Neuronal stem cell (in vitro differentiated cells): ENCODE measurements around the gene PDGFA.

Experiments
- DNase-seq: peaks from one replicate; pipeline ENCODE4 v3.0.0-alpha.2; 2013; ENCODE audit warnings: low spot score
- H2AFZ ChIP-seq: one replicate; pipeline ENCODE4 v1.6.1; 2013; ENCODE audit warnings: mild to moderate bottlenecking, low read length, inconsistent platforms
- H2AK5ac ChIP-seq: 2 replicates; pipeline ENCODE4 v1.6.1; 2013; ENCODE audit warnings: low read depth, mild to moderate bottlenecking, inconsistent platforms, low read length, moderate library complexity, mixed read lengths
- H2BK120ac ChIP-seq: 2 replicates; pipeline ENCODE4 v1.6.1; 2013; ENCODE audit warnings: low read depth, mild to moderate bottlenecking, inconsistent platforms, low read length, moderate library complexity, mixed read lengths
- H2BK12ac ChIP-seq: one replicate; pipeline ENCODE4 v1.6.1; 2013; ENCODE audit warnings: low read length, inconsistent platforms
- H2BK15ac ChIP-seq: 2 replicates; pipeline ENCODE4 v1.6.1; 2013; ENCODE audit warnings: mild to moderate bottlenecking, low read length, inconsistent platforms, mixed read lengths
- H2BK5ac ChIP-seq: one replicate; pipeline ENCODE4 v1.6.1; 2013; ENCODE audit warnings: inconsistent platforms, mild to moderate bottlenecking, low read length, moderate library complexity
- H3K14ac ChIP-seq: one replicate; pipeline ENCODE4 v1.6.1; 2013; ENCODE audit warnings: low read length, inconsistent platforms
- H3K18ac ChIP-seq: 2 replicates; pipeline ENCODE4 v1.6.1; 2013; ENCODE audit warnings: low read length, inconsistent platforms
- H3K23ac ChIP-seq: 2 replicates; pipeline ENCODE4 v1.6.1; 2013; ENCODE audit warnings: low read depth, mild to moderate bottlenecking, mixed read lengths, low read length, inconsistent platforms; ENCODE audit not compliant: poor library complexity
- H3K27ac ChIP-seq: replicated peaks from 3 replicates; pipeline ENCODE4 v1.5.1; 2013; ENCODE audit warnings: low read length, inconsistent platforms
- H3K27me3 ChIP-seq, 3 experiments: 2 replicates each; pipeline ENCODE4 v1.6.1; 2013; ENCODE audit warnings: low read length in 3 of 3, mild to moderate bottlenecking in 2 of 3, inconsistent platforms in 1 of 3, low read depth in 1 of 3, mixed read lengths in 1 of 3, moderate library complexity in 1 of 3; ENCODE audit not compliant: control insufficient read depth in 3 of 3, insufficient read depth in 3 of 3
- H3K36me3 ChIP-seq, 2 donors: replicated peaks in 1 of 2; 2 replicates each; pipeline ENCODE4 v1.6.1; 2013; ENCODE audit warnings: low read length in 2 of 2; ENCODE audit not compliant: control insufficient read depth in 2 of 2, insufficient read depth in 2 of 2
- H3K4ac ChIP-seq: 2 replicates; pipeline ENCODE4 v1.6.1; 2013; ENCODE audit warnings: inconsistent platforms, mild to moderate bottlenecking, low read length, moderate library complexity
- H3K4me1 ChIP-seq, 2 donors: 1 replicate in 1 of 2; 2 replicates in 1 of 2; pipeline ENCODE4 v1.6.1; 2013; ENCODE audit warnings: low read length in 2 of 2, low read depth in 1 of 2; ENCODE audit not compliant: control insufficient read depth in 2 of 2, insufficient read depth in 1 of 2
- H3K4me2 ChIP-seq: one replicate; pipeline ENCODE4 v1.6.1; 2013; ENCODE audit warnings: mild to moderate bottlenecking, low read length, inconsistent platforms; ENCODE audit not compliant: insufficient read depth, poor library complexity, severe bottlenecking
- H3K4me3 ChIP-seq, 2 donors: 2 replicates each; pipeline ENCODE4 v1.5.1; 2013; ENCODE audit warnings: low read length in 2 of 2, mild to moderate bottlenecking in 2 of 2, inconsistent platforms in 1 of 2, moderate library complexity in 1 of 2
- H3K79me1 ChIP-seq: one replicate; pipeline ENCODE4 v1.6.1; 2013; ENCODE audit warnings: low read depth, mild to moderate bottlenecking, inconsistent platforms, low read length, moderate library complexity
- H3K9ac ChIP-seq: one replicate; pipeline ENCODE4 v1.6.1; 2013; ENCODE audit warnings: mild to moderate bottlenecking, low read depth, low read length, inconsistent platforms; ENCODE audit not compliant: poor library complexity
- H3K9me3 ChIP-seq, 2 donors: replicated peaks in 1 of 2; 2 replicates each; pipeline versions ENCODE3 to v1.6.1; 2013; ENCODE audit warnings: low read length in 2 of 2, mild to moderate bottlenecking in 2 of 2, inconsistent platforms in 1 of 2, low read depth in 1 of 2, mixed read lengths in 1 of 2, moderate library complexity in 1 of 2; ENCODE audit not compliant: control insufficient read depth in 2 of 2, insufficient read depth in 1 of 2
- H4K8ac ChIP-seq: one replicate; pipeline ENCODE4 v1.6.1; 2013; ENCODE audit warnings: low read depth, mild to moderate bottlenecking, inconsistent platforms, low read length, moderate library complexity
- H4K91ac ChIP-seq: one replicate; pipeline ENCODE4 v1.6.1; 2013; ENCODE audit warnings: low read length, low read depth, mild to moderate bottlenecking, inconsistent platforms; ENCODE audit not compliant: poor library complexity
- WGBS, 2 donors: extraction: QIAGEN DNeasy Blood & Tissue Kit; methylation state at CpG; one replicate each; pipeline ENCODE4 v1.1.7; 2013; ENCODE audit warnings: missing lambda C conversion rate in 2 of 2, mixed read lengths in 1 of 2; ENCODE audit not compliant: insufficient read length in 2 of 2, insufficient replicate concordance in 1 of 2; ENCODE audit errors: extremely low coverage in 2 of 2; 5-methylcytosine and 5-hydroxymethylcytosine counted together

The PDGFA gene

GRCh38 chr7:503575-504111, 16.0 kb downstream of the PDGFA start:
- no peak for DNase-seq
- H2AFZ ChIP-seq: no peak overlapping the region

GRCh38 chr7:502296-502695, 17.4 kb downstream of the PDGFA start:
- WGBS, 2 donors: no CpG with 5 or more reads among the region's 13 CpGs
- Histone ChIP-seq H3K23ac (no peak overlapping the region), H3K14ac (peak overlapping the region; percentile 0), H3K27me3 (no peaks in the 10 kb centered on the region), H3K4me3 (no peak overlapping the region), H3K36me3 (peaks cover 0 to 2% of the 10 kb centered on the region in 2 donors), H4K91ac (no peak overlapping the region), H3K27ac (no peak overlapping the region), H3K4me2 (no peak overlapping the region), H3K9ac (peak overlapping the region; percentile 79), H3K9me3 (peaks cover 0 to 3% of the 10 kb centered on the region in 2 donors), H2AFZ (no peak overlapping the region), H2AK5ac (peak overlapping the region; percentile 20), H3K4ac (no peak overlapping the region), H3K18ac (peak overlapping the region; percentile 67), H4K8ac (no peak overlapping the region), H3K4me1 (peaks cover 0 to 6% of the 10 kb centered on the region in 2 donors), H2BK120ac (no peak overlapping the region), H2BK12ac (no peak overlapping the region), H3K79me1 (no peaks in the 10 kb centered on the region), H2BK5ac (no peak overlapping the region), H2BK15ac (peak overlapping the region; percentile 10)
- no peak for DNase-seq

More at GRCh38 chr7:503575-504111, 16.0 kb downstream of the PDGFA start:
- no CpG with 5 or more reads among the region's 20 CpGs for WGBS, 2 donors
- H3K27me3 ChIP-seq: peaks cover 0 to under 1% (median 0%) of the 10 kb centered on the region in 3 experiments
- no peak overlapping the region for H4K91ac ChIP-seq
- H3K4me2 ChIP-seq: no peak overlapping the region
- no peak overlapping the region for H3K4me3 ChIP-seq
- H3K23ac ChIP-seq: no peak overlapping the region
- peaks cover 0 to 3% of the 10 kb centered on the region in 2 donors for H3K9me3 ChIP-seq
- peak overlapping the region; percentile 98 for H2AK5ac ChIP-seq
- no peak overlapping the region for H2BK5ac ChIP-seq
- peaks cover 0 to 6% of the 10 kb centered on the region in 2 donors for H3K4me1 ChIP-seq
- H2BK12ac ChIP-seq: no peak overlapping the region
- no peak overlapping the region for H4K8ac ChIP-seq
- H3K14ac ChIP-seq: no peak overlapping the region
- peaks cover 0 to 2% of the 10 kb centered on the region in 2 donors for H3K36me3 ChIP-seq
- H2BK120ac ChIP-seq: no peak overlapping the region
- peak overlapping the region; percentile 46 for H3K18ac ChIP-seq
- H3K4ac ChIP-seq: no peak overlapping the region
- peak overlapping the region; percentile 1 for H2BK15ac ChIP-seq
- no peaks in the 10 kb centered on the region for H3K79me1 ChIP-seq
- H3K27ac ChIP-seq: no peak overlapping the region
- H3K9ac ChIP-seq: no peak overlapping the region

GRCh38 chr7:501526-501925, 18.1 kb downstream of the PDGFA start:
- Histone ChIP-seq H3K4me3 (no peak overlapping the region), H2BK120ac (no peak overlapping the region), H4K91ac (no peak overlapping the region), H2AFZ (no peak overlapping the region), H3K4me1 (peaks cover 0 to 6% of the 10 kb centered on the region in 2 donors), H3K27me3 (no peaks in the 10 kb centered on the region), H2BK15ac (no peak overlapping the region), H3K36me3 (peaks cover 0 to 2% of the 10 kb centered on the region in 2 donors), H4K8ac (no peak overlapping the region), H3K9ac (no peak overlapping the region), H2AK5ac (no peak overlapping the region), H2BK12ac (no peak overlapping the region), H3K27ac (no peak overlapping the region), H3K4ac (no peak overlapping the region), H3K23ac (no peak overlapping the region), H3K79me1 (no peaks in the 10 kb centered on the region), H2BK5ac (no peak overlapping the region), H3K9me3 (peaks cover 0 to 3% of the 10 kb centered on the region in 2 donors), H3K14ac (no peak overlapping the region), H3K18ac (no peak overlapping the region), H3K4me2 (no peak overlapping the region)
- no CpG with 5 or more reads among the region's 7 CpGs for WGBS, 2 donors
- DNase-seq: no peak

GRCh38 chr7:500521-501420, 18.9 kb downstream of the PDGFA start:
- Histone ChIP-seq H2BK120ac (no peak overlapping the region), H3K4ac (no peak overlapping the region), H2BK12ac (peak overlapping the region; percentile 48), H3K9me3 (peaks cover 0 to 3% of the 10 kb centered on the region in 2 donors), H2AFZ (no peak overlapping the region), H3K18ac (peak overlapping the region; percentile 44), H3K23ac (peak overlapping the region; percentile 56), H3K27ac (no peak overlapping the region), H3K4me1 (peaks cover 0 to 6% of the 10 kb centered on the region in 2 donors), H3K9ac (no peak overlapping the region), H2AK5ac (peak overlapping the region; percentile 86), H4K8ac (no peak overlapping the region), H3K14ac (peak overlapping the region; percentile 72), H3K4me3 (no peak overlapping the region), H3K79me1 (no peaks in the 10 kb centered on the region), H3K36me3 (peaks cover 0 to 2% of the 10 kb centered on the region in 2 donors), H3K27me3 (no peaks in the 10 kb centered on the region), H2BK15ac (no peak overlapping the region), H3K4me2 (no peak overlapping the region), H4K91ac (peak overlapping the region; percentile 3), H2BK5ac (no peak overlapping the region)
- WGBS, 2 donors: no CpG with 5 or more reads among the region's 35 CpGs
- DNase-seq: no peak
